Nucleus accumbens (tissue), 56 donors: ENCODE results near the gene WTAP.
"Not testable (repeated sequence)": the region's sequence is repeated elsewhere in the genome, so short reads cannot be mapped to it uniquely, and the experiment has no call there.

Experiments
- DNase-seq, 56 donors: peaks; one replicate each; lab custom pipeline; 2025; lab: John Stamatoyannopoulos, UW

Gene WTAP

GRCh38 chr6:159693128-159693893 lies 34.0 kb upstream of the WTAP start, which contains the start of gene SOD2:
TSS of gene SOD2 (minus strand) at chr6:159693241. CDS start at chr6:159693167, 74 bp downstream.
- DNase-seq, result peak; percentile 26 to 96 (median 81)

GRCh38 chr6:159693894-159694545 lies 33.3 kb upstream of the WTAP start:
- no peak for DNase-seq

- DNase-seq, result no peak
Observed at GRCh38 chr6:159695984-159696383, 31.3 kb upstream of the WTAP start.

- DNase-seq, result no peak
Observed at GRCh38 chr6:159700970-159701369, 26.3 kb upstream of the WTAP start.

- DNase-seq, result no peak
Observed at GRCh38 chr6:159701413-159701999, 25.8 kb upstream of the WTAP start.

- not testable (repeated sequence) for DNase-seq
Observed at GRCh38 chr6:159710603-159711002, 16.7 kb upstream of the WTAP start.

DNA sequence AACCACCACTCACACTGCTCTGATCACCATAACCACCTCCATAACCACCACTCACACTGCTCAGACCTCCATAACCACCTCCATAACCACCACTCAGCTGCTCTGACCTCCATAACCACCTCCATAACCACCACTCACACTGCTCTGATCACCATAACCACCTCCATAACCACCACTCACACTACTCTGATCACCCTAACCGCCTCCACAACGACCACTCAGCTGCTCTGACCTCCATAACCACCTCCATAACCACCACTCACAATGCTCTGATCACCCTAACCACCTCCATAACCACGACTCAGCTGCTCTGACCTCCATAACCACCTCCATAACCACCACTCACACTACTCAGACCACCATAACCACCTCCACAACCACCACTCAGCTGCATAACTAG lies 14.9 kb upstream of the WTAP start:
- not testable (repeated sequence) for DNase-seq

GRCh38 chr6:159713984-159714383 lies 13.3 kb upstream of the WTAP start:
- DNase-seq, result no peak

GRCh38 chr6:159714404-159714803 lies 12.9 kb upstream of the WTAP start:
- DNase-seq, result no peak

DNA sequence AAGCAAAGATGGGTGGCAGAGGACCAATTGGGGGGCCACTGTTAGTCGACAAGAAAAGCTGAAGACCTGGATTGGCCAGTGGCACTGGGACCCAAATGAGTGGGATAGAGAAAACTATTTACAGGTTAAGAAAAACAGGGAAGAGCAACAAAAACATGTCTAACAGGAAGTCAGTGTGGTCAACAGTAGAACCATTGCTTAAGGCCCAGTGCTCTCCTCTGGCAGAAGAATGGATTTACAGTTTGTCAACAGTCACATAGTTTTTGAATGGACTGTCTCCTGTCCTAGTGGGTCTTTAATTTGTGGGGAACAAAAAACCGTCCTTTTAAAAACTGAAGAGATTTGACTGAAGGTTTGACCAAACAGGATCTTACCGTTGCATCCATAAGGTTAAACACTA lies 12.1 kb upstream of the WTAP start:
- DNase-seq, result no peak

DNA sequence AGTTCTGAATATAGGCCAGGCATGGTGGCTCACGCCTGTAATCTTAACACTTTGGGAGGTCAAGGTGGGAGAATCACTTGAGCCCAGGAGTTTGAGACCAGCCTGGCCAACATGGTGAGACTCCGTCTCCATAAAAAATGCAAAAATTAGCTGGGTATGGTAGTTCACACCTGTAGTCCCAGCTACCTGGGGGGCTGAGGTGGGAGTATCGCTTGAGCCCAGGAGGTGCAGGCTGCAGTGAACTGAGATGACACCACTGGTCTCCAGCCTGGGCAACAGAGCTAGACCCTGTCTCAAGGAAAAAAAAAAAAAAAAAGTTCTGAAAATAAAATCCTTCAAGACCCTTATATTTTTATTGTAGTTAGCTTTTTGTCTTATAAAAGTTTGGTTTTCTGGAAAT lies 11.7 kb upstream of the WTAP start:
- DNase-seq, result no peak

GRCh38 chr6:159716247-159717096 lies 10.8 kb upstream of the WTAP start:
- DNase-seq, result peak in 3 of 56 donors; percentile 9 to 18 (median 16)

DNA sequence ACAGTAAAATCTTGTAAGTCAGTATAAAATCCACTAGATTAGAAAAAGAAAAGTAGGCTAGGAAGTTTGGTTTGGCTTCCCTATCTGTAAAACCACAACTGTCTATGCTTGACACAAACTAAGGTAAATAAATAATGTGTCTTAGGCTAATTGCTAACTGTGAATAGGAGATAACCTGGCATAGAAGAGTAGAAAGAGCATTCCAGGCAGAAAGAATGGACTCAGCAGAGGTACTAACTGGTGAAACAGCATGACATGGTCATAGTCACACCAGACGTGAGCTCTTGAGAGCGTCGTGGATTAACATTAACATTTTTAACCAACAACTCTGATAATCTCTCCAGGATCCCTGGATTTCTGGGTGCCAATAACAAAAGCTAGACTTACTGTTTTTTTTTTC lies 8.7 kb upstream of the WTAP start:
- DNase-seq, result no peak

DNA sequence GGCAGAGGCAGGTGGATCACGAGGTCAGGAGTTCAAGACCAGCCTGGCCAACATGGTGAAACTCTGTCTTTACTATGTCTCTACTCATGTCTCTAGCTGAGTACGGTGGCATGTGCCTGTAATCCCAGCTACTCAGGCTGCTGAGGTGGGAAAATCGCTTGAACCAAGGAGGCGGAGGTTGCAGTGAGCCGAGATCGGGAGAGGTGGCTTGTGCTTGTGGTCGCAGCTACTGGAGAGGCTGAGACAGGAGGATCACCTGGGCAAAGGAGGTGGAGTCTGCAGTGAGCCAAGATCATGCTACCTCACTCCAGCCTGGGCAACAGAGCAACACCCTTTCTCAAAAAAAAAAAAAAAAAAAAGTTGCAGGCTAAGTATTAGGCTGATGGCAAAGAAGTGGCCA lies 8.0 kb upstream of the WTAP start:
- no peak for DNase-seq

- DNase-seq, result no peak
Observed at GRCh38 chr6:159720708-159721107, 6.6 kb upstream of the WTAP start.

GRCh38 chr6:159721981-159722380 lies 5.3 kb upstream of the WTAP start:
- DNase-seq, result not testable (repeated sequence)

- DNase-seq, result no peak
Observed at GRCh38 chr6:159722655-159723054, 4.7 kb upstream of the WTAP start.

DNA sequence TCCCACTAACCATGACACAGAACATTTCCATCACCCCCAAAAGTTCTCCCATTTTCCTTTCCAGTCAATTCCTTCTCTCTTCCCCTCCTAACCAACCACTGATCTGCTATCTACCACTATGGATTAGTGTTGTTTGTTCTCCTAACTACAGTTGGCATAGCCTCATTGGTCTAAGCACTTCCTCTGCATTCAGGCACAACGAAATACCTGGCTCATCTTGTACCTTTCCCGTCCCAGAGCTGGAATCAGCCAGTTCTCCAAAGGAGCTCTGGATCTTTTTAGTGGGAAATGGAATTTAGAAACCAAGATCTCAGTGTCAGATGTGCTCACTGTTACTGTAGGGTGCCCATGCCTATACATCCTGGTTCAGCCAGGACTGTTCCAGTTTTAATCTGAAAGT lies 4.0 kb upstream of the WTAP start:
- no peak for DNase-seq

DNA sequence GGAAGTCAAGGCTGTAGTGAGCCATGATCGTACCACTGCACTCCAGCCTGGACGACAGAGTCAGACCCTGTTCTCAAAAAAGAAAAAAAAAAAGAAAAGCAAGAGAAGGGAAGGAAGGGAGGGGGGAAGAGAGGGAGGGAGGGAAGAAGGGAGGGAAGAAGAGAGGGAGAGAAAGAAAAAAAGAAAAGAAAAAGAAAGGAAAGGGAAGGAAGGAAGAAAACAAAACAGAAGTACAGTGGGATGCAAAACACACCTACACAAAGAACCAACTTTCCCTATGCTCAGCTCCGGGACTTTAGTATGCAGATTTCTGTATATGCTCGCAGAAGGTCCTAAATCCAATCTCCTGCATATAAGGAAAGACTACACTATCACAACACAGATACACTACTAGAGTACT lies 2.5 kb upstream of the WTAP start:
- no peak for DNase-seq

- not testable (repeated sequence) for DNase-seq
Observed at GRCh38 chr6:159725208-159725607, 2.1 kb upstream of the WTAP start.
